GM12892 (cell line): ENCODE data around the gene RANBP10.

Source experiments
- POLR2A ChIP-seq: IDR thresholded peaks from 2 replicates; pipeline ENCODE4 v1.6.1; 2011; ENCODE audit warnings: low read depth, low read length, control low read depth
- TAF1 ChIP-seq: IDR thresholded peaks from 2 replicates; pipeline ENCODE4 v1.6.1; 2011; ENCODE audit warnings: low read depth, mild to moderate bottlenecking, control low read depth, low read length, borderline replicate concordance

- peak; percentile 49; the same call in 1 of the 2 replicates for TF ChIP-seq TAF1
- TF ChIP-seq POLR2A = peak; percentile 75; the same call in 1 of the 2 replicates
Measured at GRCh38 chr16:67846320-67847063, 40.1 kb upstream of the RANBP10 start, which contains the start of gene NUTF2.
